Measurements from ENCODE around the gene PLXNA4. TPM values are rescaled to one million over a fixed set of nuclear protein-coding genes. Genes with fewer than 3 reads are reported as not detected.

PLXNA4 gene
- total and polyA plus RNA-seq, 11 donors, result 1.8 to 22.1 (median 10.5) TPM

DNA sequence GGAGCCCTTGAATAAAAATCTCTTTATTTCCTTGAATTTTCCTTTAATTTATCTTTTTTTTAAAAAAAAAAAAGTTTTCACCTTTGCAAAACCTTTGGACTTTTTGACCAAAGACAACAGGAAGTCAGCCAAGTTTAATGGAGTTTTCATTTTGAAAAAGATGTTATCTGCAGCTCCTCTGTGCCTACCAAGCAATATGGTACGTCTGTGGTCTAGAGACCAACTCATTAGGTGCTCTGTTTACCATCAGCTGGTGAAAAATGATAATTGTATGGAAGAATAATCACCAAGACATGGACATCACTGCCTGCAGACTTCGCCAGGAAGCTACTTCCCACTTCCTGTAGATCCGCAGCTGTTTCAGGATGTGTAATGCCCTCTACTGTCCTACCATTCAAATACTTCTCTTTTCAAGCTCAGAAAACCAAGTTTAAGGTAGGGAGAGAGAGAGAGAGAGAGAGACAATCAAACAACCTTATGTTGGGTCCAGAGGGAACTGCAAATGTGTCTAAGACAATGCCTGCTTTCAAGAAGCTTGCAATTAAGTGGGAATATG is 18.7 kb downstream of the PLXNA4 start:
- no peak for TF ChIP-seq POLR2A (IDR thresholded peaks at IDR 0.05)
- TF ChIP-seq, protein P1, sequence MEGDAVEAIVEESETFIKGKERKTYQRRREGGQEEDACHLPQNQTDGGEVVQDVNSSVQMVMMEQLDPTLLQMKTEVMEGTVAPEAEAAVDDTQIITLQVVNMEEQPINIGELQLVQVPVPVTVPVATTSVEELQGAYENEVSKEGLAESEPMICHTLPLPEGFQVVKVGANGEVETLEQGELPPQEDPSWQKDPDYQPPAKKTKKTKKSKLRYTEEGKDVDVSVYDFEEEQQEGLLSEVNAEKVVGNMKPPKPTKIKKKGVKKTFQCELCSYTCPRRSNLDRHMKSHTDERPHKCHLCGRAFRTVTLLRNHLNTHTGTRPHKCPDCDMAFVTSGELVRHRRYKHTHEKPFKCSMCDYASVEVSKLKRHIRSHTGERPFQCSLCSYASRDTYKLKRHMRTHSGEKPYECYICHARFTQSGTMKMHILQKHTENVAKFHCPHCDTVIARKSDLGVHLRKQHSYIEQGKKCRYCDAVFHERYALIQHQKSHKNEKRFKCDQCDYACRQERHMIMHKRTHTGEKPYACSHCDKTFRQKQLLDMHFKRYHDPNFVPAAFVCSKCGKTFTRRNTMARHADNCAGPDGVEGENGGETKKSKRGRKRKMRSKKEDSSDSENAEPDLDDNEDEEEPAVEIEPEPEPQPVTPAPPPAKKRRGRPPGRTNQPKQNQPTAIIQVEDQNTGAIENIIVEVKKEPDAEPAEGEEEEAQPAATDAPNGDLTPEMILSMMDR (IDR thresholded peaks at IDR 0.05), result peak in 2 of 12 donors; percentile 5 to 16
- H3K36me3 ChIP-seq, result no peaks in the 10 kb centered on the region
- intact Hi-C loops (cut with DNase I), result no loop called here
- no peak for DNase-seq
- 57 to 67% (median 62%) methylated on average over 3 of the region's 3 CpGs for WGBS, 4 donors
- no peaks in the 10 kb centered on the region for H3K9me3 ChIP-seq
- no peaks in the 10 kb centered on the region for H3K27me3 ChIP-seq
- no peak for ATAC-seq
- peaks cover 0 to 8% (median 0%) of the 10 kb centered on the region in 12 donors for H3K4me1 ChIP-seq
- H3K4me3 ChIP-seq, result no peak overlapping the region
- no peak overlapping the region for H3K27ac ChIP-seq

DNA sequence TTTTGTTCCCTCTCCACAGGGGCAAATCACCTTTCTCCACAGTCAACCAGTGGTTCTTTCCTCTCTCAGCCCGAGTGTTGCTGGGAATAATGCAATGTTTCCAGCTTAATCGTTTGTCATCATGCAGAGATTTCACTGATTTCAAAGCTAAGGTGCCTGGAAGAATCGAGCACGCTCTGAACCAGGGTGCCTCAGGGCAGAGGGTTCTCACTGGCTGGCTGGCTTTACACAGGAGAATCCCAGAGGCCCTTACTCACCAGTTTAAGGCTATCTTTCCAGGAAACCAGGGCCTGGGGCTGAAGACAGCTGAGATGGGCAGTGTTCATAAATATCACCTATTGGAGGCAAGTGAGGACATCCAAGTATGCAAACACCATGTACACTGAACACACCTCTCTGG is 21.8 kb downstream of the PLXNA4 start:
- TF ChIP-seq, protein P1 (IDR thresholded peaks at IDR 0.05), result no peak
- no peak for TF ChIP-seq POLR2A (IDR thresholded peaks at IDR 0.05)
- H3K4me1 ChIP-seq, result peaks cover 0 to 8% (median 0%) of the 10 kb centered on the region in 12 donors
- no peak overlapping the region for H3K4me3 ChIP-seq
- H3K36me3 ChIP-seq, result no peaks in the 10 kb centered on the region
- H3K27me3 ChIP-seq, result no peaks in the 10 kb centered on the region
- intact Hi-C loops (cut with DNase I), result no loop called here
- ATAC-seq (no peak), DNase-seq (no peak)
- 77 to 86% (median 83%) methylated on average over 4 of the region's 4 CpGs for WGBS, 4 donors
- no peak overlapping the region for H3K27ac ChIP-seq
- peaks cover 0 to 22% (median 8%) of the 10 kb centered on the region in 12 donors for H3K9me3 ChIP-seq

DNA sequence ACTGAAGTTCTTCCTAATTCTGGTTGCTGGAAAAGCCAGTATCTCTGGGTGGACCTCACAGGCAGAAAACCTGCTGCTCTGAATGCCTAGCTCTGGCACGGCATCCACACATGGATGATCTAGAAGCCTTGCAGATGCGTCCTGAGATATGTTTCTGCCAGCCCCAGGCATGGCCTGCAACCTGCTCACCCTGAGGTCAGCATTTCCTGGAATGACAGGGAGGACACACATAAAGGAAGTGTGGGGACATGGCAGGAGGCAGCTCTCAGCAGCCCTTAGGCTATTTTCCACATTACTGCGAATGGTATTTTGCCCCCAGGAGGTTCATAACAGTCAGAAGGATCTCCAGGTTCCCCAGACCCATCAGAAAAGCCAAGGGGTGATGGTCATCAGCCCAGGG is 23.2 kb downstream of the PLXNA4 start:
- DNase-seq (no peak), ATAC-seq (no peak)
- Histone ChIP-seq H3K4me3 (no peak overlapping the region), H3K9me3 (peaks cover 0 to 22% (median 8%) of the 10 kb centered on the region in 12 donors), H3K4me1 (peaks cover 0 to 16% (median 2%) of the 10 kb centered on the region in 12 donors), H3K27me3 (no peaks in the 10 kb centered on the region), H3K36me3 (no peaks in the 10 kb centered on the region), H3K27ac (no peak overlapping the region)
- TF ChIP-seq POLR2A (IDR thresholded peaks at IDR 0.05), result no peak
- TF ChIP-seq, protein P1 (IDR thresholded peaks at IDR 0.05), result no peak
- 70 to 76% (median 74%) methylated on average over 3 of the region's 3 CpGs for WGBS, 4 donors
- intact Hi-C loops (cut with DNase I), result no loop called here

DNA sequence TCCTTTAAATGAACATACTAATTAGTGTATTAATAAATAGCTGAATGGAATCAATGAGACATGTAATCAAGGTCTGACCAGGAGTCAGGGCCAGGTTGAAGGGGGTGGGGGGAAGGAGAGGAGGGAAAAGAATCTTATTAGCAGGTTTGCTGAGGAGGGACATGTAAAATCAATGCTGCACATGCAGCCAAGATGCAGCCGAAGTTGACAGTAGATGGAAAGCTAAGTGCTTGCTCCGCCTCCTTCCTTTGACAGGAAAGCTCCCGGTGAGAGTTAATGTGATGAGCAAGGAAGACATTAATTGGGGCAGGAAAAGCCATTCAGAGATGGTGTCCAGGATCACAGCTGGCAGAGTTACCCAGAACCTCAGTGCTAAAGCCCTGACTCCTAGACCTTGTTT is 24.4 kb downstream of the PLXNA4 start:
- WGBS, 4 donors, result 57 to 63% (median 62%) methylated on average over 3 of the region's 3 CpGs
- Histone ChIP-seq H3K4me1 (peaks cover 0 to 14% (median 2%) of the 10 kb centered on the region in 12 donors), H3K27ac (no peak overlapping the region), H3K4me3 (no peak overlapping the region), H3K9me3 (peaks cover 0 to 22% (median 8%) of the 10 kb centered on the region in 12 donors), H3K27me3 (no peaks in the 10 kb centered on the region), H3K36me3 (no peaks in the 10 kb centered on the region)
- intact Hi-C loops (cut with DNase I), result no loop called here
- ATAC-seq (no peak), DNase-seq (no peak)
- no peak for TF ChIP-seq POLR2A (IDR thresholded peaks at IDR 0.05)
- TF ChIP-seq, protein P1 (IDR thresholded peaks at IDR 0.05), result no peak
